ENCODE data around the gene FRMD1.
A peak's percentile ranks its signal among the peaks of the same experiment; 100 is the strongest.

FRMD1 gene

GRCh38 chr6:168034537-168034936 lies 44.5 kb downstream of the FRMD1 start:
- H3K36me3 ChIP-seq (ENCODE audit: control insufficient read depth in 2 of 2, insufficient read depth in 1 of 2, low read length in 2 of 2), result peaks cover 0 to 3% of the 10 kb centered on the region in 2 experiments; a peak in 1 of 3 replicates
- peak overlapping the region; percentile 77; the same call in 1 of the 2 replicates for H3K27ac ChIP-seq (ENCODE audit: extremely low read depth, low read depth, low read length)
- no peaks in the 10 kb centered on the region for H3K9me3 ChIP-seq (ENCODE audit: control insufficient read depth, insufficient read depth, low read depth, low read length)
- no peak overlapping the region for H3K4me3 ChIP-seq (ENCODE audit: low read depth, low read length)
- ChIA-PET CTCF (interaction anchor here (1.1 kb wide), 1 partner anchor 19 kb away, joined by 3 read pairs; no protein-coding TSS in a partner anchor), POLR2A (interaction anchor here (1.2 kb wide), 1 partner anchor 27 kb away, joined by 11 read pairs; no protein-coding TSS in a partner anchor)
- TF ChIP-seq ZNF473 (tag by site-specific recombination; IDR thresholded peaks at IDR 0.05), result no peak
- TF ChIP-seq IKZF3 (tag by site-specific recombination; IDR thresholded peaks at IDR 0.05), result 0 out of 2 replicates have a peak, but pooled peaks have one; percentile 33
- peaks cover 8% of the 10 kb centered on the region for H3K4me1 ChIP-seq (ENCODE audit: control insufficient read depth, insufficient read depth, low read length)

GRCh38 chr6:168033791-168034190 lies 45.2 kb downstream of the FRMD1 start:
- Histone ChIP-seq H3K4me3 (ENCODE audit: low read depth, low read length) (no peak overlapping the region), H3K4me1 (ENCODE audit: control insufficient read depth, insufficient read depth, low read length) (peaks cover 8% of the 10 kb centered on the region), H3K9me3 (ENCODE audit: control insufficient read depth, insufficient read depth, low read depth, low read length) (no peaks in the 10 kb centered on the region), H3K27ac (ENCODE audit: extremely low read depth, low read depth, low read length) (no peak overlapping the region), H3K36me3 (ENCODE audit: control insufficient read depth in 2 of 2, insufficient read depth in 1 of 2, low read length in 2 of 2) (peaks cover 0 to 3% of the 10 kb centered on the region in 2 experiments; a peak in 1 of 3 replicates)
- CTCF ChIA-PET, result interaction anchor here (0.6 to 1.1 kb wide), 5 partner anchors 13 to 769 kb away, joined by 3 to 5 read pairs (median 3); no protein-coding TSS in a partner anchor
- POLR2A ChIA-PET, result no interaction called here
- TF ChIP-seq TCF7L2 (IDR thresholded peaks at IDR 0.05; ENCODE audit: borderline replicate concordance, low read depth, low read length) (no peak), ZNF10 (tag by site-specific recombination; IDR thresholded peaks at IDR 0.05) (no peak), ZNF426 (tag by site-specific recombination; IDR thresholded peaks at IDR 0.05) (no peak), ZNF335 (tag by site-specific recombination; conservative IDR thresholded peaks at IDR 0.05) (no peak), WT1 (tag by site-specific recombination; IDR thresholded peaks at IDR 0.05) (no peak), ZNF16 (tag by site-specific recombination; IDR thresholded peaks at IDR 0.05; ENCODE audit: low read depth) (no peak), ZBTB21 (tag by site-specific recombination; IDR thresholded peaks at IDR 0.05) (no peak), ZNF112 (tag by site-specific recombination; IDR thresholded peaks at IDR 0.05) (no peak), ZNF223 (tag by site-specific recombination; IDR thresholded peaks at IDR 0.05) (no peak), RBAK (tag by site-specific recombination; IDR thresholded peaks at IDR 0.05) (no peak), INSM2 (tag by site-specific recombination; IDR thresholded peaks at IDR 0.05) (no peak), ZNF768 (tag by site-specific recombination; IDR thresholded peaks at IDR 0.05) (no peak)
- TF ChIP-seq, protein P1, sequence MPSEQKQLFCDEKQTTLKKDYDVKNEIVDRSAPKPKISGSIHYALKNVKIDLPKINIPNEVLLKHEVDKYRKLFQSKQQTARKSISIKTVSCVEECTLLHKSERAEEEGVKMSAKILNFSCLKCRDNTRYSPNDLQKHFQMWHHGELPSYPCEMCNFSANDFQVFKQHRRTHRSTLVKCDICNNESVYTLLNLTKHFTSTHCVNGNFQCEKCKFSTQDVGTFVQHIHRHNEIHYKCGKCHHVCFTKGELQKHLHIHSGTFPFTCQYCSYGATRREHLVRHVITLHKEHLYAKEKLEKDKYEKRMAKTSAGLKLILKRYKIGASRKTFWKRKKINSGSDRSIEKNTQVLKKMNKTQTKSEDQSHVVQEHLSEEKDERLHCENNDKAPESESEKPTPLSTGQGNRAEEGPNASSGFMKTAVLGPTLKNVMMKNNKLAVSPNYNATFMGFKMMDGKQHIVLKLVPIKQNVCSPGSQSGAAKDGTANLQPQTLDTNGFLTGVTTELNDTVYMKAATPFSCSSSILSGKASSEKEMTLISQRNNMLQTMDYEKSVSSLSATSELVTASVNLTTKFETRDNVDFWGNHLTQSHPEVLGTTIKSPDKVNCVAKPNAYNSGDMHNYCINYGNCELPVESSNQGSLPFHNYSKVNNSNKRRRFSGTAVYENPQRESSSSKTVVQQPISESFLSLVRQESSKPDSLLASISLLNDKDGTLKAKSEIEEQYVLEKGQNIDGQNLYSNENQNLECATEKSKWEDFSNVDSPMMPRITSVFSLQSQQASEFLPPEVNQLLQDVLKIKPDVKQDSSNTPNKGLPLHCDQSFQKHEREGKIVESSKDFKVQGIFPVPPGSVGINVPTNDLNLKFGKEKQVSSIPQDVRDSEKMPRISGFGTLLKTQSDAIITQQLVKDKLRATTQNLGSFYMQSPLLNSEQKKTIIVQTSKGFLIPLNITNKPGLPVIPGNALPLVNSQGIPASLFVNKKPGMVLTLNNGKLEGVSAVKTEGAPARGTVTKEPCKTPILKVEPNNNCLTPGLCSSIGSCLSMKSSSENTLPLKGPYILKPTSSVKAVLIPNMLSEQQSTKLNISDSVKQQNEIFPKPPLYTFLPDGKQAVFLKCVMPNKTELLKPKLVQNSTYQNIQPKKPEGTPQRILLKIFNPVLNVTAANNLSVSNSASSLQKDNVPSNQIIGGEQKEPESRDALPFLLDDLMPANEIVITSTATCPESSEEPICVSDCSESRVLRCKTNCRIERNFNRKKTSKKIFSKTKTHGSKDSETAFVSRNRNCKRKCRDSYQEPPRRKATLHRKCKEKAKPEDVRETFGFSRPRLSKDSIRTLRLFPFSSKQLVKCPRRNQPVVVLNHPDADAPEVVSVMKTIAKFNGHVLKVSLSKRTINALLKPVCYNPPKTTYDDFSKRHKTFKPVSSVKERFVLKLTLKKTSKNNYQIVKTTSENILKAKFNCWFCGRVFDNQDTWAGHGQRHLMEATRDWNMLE (tag by site-specific recombination; conservative IDR thresholded peaks at IDR 0.05; ENCODE audit: low read depth), result no peak
- TF ChIP-seq, protein P2, sequence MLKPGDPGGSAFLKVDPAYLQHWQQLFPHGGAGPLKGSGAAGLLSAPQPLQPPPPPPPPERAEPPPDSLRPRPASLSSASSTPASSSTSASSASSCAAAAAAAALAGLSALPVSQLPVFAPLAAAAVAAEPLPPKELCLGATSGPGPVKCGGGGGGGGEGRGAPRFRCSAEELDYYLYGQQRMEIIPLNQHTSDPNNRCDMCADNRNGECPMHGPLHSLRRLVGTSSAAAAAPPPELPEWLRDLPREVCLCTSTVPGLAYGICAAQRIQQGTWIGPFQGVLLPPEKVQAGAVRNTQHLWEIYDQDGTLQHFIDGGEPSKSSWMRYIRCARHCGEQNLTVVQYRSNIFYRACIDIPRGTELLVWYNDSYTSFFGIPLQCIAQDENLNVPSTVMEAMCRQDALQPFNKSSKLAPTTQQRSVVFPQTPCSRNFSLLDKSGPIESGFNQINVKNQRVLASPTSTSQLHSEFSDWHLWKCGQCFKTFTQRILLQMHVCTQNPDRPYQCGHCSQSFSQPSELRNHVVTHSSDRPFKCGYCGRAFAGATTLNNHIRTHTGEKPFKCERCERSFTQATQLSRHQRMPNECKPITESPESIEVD (tag by site-specific recombination; IDR thresholded peaks at IDR 0.05), result no peak
- TF ChIP-seq, protein P3, sequence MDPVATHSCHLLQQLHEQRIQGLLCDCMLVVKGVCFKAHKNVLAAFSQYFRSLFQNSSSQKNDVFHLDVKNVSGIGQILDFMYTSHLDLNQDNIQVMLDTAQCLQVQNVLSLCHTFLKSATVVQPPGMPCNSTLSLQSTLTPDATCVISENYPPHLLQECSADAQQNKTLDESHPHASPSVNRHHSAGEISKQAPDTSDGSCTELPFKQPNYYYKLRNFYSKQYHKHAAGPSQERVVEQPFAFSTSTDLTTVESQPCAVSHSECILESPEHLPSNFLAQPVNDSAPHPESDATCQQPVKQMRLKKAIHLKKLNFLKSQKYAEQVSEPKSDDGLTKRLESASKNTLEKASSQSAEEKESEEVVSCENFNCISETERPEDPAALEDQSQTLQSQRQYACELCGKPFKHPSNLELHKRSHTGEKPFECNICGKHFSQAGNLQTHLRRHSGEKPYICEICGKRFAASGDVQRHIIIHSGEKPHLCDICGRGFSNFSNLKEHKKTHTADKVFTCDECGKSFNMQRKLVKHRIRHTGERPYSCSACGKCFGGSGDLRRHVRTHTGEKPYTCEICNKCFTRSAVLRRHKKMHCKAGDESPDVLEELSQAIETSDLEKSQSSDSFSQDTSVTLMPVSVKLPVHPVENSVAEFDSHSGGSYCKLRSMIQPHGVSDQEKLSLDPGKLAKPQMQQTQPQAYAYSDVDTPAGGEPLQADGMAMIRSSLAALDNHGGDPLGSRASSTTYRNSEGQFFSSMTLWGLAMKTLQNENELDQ (tag by site-specific recombination; IDR thresholded peaks at IDR 0.05; ENCODE audit: low read depth), result no peak
- TF ChIP-seq, protein P4, sequence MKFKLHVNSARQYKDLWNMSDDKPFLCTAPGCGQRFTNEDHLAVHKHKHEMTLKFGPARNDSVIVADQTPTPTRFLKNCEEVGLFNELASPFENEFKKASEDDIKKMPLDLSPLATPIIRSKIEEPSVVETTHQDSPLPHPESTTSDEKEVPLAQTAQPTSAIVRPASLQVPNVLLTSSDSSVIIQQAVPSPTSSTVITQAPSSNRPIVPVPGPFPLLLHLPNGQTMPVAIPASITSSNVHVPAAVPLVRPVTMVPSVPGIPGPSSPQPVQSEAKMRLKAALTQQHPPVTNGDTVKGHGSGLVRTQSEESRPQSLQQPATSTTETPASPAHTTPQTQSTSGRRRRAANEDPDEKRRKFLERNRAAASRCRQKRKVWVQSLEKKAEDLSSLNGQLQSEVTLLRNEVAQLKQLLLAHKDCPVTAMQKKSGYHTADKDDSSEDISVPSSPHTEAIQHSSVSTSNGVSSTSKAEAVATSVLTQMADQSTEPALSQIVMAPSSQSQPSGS (tag by site-specific recombination; IDR thresholded peaks at IDR 0.05; ENCODE audit: low read depth), result no peak
- TF ChIP-seq, protein P5, sequence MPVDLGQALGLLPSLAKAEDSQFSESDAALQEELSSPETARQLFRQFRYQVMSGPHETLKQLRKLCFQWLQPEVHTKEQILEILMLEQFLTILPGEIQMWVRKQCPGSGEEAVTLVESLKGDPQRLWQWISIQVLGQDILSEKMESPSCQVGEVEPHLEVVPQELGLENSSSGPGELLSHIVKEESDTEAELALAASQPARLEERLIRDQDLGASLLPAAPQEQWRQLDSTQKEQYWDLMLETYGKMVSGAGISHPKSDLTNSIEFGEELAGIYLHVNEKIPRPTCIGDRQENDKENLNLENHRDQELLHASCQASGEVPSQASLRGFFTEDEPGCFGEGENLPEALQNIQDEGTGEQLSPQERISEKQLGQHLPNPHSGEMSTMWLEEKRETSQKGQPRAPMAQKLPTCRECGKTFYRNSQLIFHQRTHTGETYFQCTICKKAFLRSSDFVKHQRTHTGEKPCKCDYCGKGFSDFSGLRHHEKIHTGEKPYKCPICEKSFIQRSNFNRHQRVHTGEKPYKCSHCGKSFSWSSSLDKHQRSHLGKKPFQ (tag by site-specific recombination; IDR thresholded peaks at IDR 0.05), result no peak
